Stimulated activated CD8-positive, alpha-beta memory T cell treated with anti-CD3 and anti-CD28 coated beads, Interleukin-4, amount 100 ng/mL, for 48 hours (primary cell): ENCODE data around the gene CNST.
"Not testable (repeated sequence)": the region's sequence is repeated elsewhere in the genome, so short reads cannot be mapped to it uniquely, and the experiment has no call there.

Experiments
- DNase-seq: peaks from one replicate; pipeline ENCODE4 v3.0.0-alpha.2; 2020

Gene CNST

DNA sequence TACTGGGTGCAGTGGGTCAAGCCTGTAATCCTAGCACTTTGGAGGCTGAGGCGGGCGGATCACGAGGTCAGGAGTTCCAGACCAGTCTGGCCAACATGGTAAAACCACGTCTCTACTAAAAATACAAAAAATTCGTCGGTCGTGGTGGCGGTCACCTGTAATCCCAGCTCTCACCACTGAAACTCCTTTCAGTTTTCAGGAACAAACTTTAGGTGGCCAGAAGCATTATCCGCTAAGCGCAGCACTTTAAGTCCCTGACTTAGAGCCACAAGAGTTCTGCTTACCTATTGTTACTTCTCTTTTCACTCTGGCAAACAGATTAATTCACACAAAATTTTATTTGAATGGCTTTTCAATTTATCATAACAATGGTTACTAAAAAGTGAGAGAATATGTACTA, 5.4 kb upstream of the CNST start:
- DNase-seq = not testable (repeated sequence)

DNA sequence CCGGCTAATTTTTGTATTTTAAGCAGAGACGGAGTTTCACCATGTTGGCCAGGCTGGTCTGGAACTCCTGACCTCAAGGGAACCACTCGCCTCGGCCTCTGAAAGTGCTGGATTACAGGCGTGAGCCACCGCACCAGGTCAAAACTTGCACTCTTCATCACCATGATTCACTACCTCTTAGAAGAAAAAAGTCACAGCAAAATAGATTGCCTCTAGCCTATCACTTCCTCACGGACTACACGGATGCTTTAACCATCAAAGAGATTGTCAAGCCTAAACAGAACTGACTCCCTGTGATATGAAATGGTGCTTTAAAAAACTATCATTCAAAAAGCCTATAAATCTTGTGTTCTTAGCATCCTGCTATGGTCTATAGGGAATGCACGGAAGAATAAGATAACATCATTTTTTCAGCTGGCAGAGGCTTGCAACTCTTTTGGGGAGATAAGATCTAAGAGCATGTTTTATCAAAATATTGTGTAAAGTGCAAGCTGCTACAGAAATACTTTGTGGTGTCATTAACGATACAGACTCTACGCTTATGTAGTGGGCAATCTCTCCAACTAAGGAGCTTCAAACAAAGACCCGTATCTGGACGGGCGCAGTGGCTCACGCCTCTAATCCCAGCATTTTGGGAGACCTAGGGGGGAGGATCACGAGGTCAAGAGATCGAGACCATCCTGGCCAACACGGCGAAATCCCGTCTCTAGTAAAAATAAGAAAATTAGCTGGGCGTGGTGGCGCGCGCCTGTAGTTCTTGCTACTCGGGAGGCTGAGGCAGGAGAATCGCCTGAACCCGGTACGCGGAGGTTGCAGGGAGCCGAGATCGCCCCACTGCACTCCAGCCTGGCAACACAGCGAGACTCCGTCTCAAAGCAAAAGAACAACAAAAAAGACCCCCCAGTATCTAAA, 1.2 kb upstream of the CNST start:
- DNase-seq = no peak

DNA sequence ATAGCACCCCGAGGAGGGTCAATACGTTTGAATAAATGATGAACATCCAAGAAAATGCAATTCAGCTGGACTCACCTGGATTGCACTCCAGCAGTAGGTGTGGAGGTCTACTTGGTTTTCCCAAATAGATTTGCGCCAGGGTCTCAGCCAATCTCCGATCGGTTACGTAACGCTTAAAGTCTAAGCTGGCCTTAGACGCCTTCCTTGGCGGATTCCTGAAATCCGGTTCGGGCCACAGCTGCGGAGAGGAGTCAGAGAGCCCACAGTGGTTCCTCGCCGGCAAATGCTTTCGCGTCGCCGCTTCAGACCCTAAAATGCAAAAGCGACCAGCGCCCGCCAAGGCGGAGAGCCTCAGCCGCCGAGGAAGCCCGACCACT, 517 bp upstream of the CNST start:
- no peak for DNase-seq

DNA sequence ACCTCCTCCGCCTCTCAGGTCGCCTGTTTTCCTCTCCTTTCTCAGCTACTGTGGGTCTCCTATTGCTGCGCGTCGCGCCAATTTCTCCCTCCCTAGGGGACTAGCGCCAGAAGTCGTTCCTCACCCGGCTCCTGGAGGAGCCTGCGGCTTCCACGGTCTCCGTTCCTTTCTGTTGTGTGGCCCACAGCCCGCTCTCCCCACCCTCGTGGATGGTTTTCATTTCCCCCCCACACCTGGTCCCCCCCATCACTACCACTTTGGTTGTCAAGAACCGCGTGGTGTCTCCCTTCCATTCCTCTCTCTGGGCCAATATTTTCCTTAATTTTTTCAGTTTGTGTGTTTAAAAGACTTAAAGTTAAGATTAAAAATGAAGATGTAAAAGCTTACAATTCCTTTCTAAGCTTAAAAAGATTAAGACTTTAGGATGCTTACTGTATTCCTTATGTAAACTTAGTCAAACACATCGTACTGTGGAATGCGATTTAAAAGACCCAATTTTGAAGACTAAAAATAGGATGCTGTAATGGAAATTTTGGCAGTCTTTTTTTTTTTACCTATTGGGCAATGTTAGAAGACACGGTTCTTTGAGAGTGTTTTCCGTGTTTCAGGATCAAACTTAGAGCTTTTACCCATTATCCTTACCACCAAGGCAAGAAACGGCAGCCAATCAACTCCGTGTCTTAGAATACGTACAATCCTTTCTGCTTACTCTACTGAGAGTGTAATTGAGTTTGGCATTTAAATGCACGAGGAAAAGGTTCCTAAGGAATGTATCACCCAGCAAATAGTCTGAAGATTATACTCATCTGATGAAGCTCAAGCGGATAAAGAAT, 773 bp downstream of the CNST start:
- DNase-seq = no peak

DNA sequence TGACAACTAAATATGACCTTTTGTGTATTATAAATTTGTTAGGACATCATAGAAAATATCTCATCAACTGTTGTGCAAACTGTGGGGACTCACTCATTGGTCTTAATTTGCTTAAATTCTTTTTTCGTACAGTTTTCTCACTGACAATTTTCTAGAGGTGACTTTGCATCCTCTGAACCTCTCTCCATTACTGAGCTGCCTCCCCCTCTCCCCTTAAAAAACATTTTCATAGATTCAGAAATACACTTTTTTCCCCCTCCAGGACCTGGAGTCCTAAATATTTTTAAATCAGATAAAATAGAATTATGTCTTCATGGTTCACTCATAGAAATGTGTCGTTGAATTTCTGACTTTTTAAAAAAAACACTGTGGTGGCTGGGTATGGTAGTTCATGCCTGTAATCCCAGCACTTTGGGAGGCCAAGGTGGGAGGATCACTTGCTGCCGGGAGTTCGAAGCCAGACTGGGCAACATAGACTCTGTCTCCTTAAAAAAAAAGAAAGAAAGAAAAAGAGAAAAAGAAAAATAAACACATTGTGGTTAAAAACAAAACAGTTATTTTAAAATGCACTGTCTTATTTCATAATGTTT, 1.5 kb downstream of the CNST start:
- DNase-seq = no peak

DNA sequence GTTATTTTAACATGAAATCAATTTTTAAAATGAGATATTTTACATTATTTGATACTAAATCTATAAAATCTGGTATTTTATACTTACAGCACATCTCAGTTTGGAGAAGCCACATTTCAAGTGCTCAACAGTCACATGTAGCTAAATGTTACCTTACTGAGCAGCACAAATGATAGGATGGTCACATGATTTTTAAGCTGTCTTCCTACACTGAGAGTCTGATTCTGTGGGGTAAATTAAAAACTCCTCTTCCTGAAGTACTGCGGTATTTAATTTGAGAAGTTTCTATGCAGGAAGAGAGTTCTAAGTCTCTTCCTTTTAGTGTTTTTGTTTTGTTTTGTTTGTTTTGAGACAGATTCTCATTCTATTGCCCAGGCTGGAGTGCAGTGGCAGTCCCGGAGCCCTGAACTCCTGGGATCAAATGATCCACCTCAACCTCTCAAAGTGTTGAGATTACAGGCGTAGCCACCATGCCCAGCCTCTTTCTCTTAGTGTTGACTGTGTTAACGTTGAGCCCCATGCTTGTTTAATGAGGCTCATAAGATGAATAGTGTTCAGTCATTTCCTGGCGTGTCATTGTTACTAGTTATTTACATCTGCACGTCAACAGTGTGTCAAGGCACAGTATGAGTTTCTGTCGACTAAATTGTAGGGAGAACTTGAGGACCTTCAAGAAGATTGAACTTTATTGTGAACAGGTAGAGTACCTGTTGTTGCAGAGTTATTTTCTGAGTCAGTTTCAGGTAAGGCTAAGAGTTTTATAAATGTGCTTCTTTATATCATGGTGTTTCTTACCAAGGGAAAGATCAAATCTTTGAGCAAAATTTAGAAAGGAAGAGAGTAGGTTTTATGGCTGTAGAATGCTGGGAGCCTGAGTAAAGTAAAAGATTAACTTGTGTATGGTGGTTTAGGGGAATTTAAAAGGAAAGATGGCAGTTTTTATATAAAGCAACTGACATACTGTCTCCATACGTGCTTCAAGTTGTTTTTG, 3.3 kb downstream of the CNST start:
- DNase-seq = no peak

DNA sequence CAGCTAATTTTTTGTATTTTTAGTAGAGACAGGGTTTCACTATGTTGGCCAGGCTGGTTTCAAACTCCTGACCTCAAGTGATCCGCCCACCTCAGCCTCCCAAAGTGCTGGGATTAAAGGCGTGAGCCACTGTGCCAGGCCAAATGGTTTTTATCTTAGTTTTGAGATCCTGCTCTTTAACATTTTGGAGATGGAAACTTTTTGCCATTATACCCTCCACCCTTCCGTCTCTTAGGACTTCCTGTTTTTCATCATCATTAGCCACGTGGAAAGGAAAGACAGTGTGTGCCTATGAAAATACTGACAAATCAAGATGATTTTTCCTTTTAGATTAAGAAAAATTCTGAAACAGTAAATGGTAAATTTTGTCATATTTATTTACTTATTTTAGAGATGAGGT, 5.1 kb downstream of the CNST start:
- not testable (repeated sequence) for DNase-seq

DNA sequence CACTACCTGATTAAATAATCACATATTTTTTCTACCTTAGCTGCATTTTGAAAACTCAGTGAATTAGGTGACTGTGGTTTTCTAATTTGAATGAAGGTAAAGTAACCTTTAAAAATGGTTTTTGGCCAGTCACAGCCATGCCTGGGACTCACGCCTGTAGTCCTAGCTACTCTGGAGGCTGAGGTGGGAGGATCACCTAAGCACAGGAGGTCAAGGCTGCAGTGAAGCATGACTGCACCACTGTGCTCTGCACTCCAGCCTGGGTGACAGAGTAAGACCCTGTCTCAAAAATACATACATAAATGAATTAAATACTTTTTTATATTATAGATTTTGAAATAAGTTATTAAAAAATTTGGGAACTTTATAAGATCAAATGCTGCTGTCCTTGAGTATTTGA, 5.7 kb downstream of the CNST start:
- no peak for DNase-seq

DNA sequence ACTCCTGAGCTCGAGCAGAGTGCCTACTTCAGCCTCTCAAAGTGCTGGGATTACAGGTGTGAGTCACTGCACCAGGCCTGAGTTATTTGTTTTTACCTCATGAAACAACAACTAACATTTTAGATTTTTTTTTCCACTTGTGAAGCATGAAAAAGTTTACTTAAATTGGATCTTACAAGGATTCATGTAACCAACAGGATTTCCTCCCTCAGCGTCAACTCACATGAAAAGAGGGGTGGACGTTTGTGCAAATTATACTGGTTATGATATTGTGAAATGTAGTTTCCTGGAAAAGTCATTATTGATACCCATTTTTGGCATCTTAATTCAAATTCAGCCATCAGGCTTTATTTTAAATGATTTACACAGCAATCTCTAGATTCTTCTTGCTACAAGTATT, 6.5 kb downstream of the CNST start:
- no peak for DNase-seq

DNA sequence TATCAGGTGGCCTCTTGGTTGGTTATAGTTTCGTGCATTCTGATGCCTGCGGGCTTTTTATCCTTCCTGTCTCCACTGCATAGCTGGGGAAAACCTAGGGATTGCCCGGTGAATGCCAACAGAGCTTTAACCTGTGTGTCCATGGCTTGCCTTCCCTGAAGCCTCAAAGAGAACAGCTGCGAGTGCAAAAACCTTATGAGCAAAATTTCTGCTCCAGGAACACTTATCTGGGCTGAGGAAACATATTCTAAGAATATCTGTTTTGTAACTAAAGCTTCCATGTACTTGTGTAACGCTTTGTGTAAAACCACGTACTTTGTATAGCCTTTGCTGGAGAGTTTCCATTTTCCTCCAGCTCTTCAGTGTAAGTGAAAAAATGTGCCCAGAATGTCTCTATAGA, 7.2 kb downstream of the CNST start:
- DNase-seq = no peak

DNA sequence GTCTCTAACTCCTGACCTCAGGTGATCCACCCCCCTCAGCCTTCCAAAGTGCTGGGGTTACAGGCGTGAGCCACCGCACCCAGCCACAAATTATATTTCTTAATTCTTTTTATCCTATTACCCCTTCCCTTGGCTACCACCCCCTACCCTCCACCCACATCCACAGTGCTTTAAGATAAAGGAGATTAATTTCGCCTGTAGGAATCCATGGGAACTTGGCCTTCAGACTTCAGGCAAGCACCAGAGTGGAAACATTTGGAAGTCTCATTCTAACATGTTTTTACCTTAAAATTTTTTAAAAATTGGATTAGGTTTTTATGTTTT, 10.4 kb downstream of the CNST start:
- no peak for DNase-seq

DNA sequence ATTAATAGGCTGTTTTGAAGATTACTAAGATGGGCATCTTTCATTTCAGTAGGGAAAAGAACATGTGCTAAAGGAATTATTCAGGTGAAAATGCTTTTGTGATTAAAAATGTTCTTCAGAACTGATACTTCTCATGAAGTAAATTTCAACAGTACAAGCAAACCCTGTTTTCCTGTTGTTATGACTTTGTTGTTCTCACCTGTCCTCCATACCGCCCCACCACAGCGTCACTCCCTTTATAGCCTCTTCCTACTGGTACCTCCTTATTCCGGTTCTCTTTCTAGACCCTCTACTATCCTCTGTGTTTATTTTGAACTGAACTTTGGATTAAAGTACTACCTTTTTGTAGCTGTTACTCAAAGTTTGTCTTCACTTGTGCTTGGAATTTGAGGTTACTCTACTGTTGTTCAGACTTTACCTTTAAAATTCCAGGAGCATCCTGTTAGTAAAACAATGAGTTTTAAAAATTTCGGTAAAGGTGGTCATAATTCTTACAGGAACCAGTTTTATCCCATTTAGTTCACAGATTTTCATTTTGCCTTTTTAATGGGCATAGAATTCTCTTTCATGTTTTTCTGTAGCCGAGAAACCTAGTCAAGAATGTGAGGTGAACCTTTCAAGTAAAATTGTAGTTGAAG, 10.9 kb downstream of the CNST start:
- no peak for DNase-seq

DNA sequence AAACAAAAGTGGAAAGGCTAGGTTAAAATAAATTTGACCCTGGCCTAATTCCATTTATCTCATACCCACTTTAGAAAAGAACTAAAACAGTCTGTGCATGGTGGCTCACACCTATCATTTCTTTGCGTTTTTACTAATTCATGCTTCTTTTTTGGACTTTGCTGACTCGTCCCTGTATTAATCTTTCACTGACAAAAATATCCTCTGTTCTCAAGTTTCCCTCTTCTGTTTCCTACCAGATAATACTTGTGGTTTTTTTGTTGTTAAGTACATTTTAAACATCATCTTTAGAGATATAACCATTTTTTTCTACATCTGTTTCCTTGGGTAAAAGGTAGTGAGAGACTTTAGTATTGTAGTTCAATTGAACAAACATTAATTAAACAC, 11.5 kb downstream of the CNST start:
- no peak for DNase-seq

DNA sequence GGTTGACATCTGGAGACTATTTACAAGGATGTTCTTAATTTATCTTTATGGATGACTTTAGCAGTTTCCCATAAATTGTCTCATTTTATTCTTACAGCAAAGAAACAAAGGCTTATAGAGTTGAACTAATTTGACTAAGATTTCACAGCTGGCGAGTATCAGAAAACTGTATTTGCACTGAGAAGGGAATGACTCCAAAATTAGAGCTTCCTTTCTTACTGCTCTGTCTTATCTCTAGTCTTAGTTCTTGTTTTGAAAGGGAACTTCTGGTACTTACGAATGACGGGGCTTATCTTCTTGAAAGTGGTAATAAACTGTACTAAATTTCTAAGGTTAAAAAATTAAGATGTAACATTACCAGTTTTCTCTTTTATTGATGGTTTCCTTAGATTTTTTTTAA, 13.6 kb downstream of the CNST start:
- DNase-seq = no peak

DNA sequence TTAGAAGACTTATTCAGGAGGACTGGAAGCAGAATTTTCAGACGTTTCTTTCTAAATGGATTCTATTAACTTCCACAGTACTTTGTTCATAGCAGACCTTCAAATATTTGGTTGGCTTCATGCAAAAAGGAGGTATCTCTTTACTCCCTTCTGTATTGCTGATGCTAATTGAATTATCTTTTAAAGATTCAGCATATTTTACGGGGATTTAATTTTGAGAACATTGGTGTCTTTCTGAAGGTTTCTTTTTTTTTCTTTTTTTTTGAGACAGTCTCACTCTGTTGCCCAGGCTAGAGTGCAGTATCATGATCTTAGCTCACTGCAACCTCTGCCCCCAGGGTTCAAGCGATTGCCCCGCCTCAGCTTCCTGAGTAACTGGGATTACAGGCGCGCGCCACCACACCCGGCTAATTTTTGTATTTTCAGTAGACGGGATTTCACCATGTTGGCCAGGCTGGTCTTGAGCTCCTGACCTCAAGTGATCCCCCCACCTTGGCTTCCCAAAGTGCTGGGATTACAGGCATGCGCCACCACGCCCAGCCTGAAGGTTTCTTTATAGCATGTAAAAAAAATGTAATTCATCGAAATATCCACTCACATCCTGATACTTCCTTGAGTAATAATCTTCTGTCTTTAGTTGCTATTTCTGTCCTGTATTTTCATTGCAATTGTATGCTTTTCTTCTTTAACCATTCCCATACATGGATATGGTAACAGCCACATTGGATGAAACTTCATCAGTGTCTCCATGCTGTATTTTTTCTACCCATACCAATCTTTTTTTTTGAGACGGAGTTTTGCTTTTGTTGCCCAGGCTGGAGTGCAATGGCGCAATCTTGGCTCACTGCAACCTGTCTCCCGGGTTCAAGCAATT, 14.5 kb downstream of the CNST start:
- no peak for DNase-seq

DNA sequence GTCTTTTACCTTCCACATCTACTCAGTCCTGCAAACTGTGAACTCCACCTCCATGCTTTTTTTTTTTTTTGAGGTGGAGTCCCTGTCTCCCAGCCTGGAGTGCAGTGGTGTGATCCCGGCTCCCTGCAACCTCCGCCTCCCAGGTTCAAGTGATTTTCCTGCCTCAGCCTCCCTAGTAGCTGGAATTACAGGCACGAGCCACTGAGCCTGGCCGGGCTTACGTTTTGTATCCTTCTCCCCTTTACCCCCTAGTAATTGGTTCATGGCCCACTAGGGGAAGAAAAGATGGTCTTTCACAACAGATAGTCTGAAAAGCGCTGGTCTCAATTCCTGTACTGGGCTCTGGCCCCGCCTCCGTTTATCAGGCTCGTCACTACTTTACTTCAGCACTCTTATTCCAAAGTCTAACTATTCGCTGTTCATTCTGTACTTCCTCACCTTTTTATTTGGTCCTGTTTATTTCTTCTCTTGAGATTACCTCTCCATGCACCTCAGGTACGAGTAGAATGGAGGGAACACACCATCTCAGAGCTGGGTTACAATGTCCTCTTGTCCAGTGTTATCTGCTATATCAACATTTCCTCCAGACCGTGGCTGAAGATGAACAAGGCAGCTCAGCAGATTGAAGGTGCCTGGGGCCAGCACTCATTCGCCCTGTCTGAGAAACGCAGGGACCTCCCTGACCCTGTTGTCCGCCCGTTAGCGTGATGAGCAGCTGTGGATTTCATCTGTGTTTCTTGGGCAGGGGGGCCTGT, 16.2 kb downstream of the CNST start:
- no peak for DNase-seq

DNA sequence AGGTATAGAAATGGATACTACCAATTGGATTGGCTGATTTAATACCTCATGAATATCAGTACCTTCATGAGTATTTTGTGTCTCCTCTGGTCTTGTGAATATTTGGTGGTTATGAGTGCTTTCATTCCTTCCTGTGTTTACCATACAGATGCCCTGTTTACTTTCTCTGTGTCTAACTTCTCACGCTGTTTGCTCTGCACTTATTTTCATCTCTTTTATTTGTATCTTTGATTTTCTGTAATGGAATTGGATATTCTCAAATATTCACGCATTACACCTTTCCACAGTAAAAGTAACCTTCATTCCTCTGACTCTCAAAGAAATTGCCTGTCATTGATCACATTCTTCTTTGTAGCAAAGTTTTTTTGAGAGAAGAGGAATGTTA, 16.8 kb downstream of the CNST start:
- no peak for DNase-seq

DNA sequence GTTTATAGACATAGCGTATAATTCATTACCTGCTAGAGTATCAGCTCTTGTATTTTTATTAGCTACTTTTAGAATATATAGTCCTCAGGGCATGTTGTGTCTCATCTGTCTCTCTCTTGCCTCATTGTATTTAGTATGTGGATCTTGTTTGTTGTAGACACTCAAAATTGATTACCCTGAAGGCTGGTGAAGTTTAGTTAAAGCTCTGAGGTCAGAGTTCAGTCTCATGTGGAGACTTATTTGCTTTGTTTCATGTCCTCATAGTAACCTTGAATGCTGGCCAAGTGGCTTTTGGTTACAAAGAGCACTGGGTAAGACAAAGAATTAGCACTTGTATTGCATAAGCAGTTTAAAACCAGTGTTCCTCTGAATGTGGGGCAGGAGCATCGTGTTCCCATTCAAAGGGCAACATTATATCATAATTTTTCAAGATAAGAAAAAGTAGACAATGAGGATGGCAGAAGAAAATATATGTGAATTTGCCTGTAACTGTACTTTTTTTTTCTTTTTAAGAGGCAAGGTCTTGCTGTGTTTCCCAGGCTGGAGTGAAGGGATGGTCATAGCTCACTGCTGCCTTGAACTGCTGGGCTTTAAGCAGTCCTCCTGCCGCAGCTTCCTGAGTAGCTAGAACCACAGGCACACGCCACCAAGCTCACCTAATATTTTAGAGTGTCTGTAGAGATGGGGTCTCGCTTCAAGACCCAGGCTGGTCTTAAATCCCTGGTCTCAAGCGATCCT, 17.4 kb downstream of the CNST start:
- DNase-seq = no peak

DNA sequence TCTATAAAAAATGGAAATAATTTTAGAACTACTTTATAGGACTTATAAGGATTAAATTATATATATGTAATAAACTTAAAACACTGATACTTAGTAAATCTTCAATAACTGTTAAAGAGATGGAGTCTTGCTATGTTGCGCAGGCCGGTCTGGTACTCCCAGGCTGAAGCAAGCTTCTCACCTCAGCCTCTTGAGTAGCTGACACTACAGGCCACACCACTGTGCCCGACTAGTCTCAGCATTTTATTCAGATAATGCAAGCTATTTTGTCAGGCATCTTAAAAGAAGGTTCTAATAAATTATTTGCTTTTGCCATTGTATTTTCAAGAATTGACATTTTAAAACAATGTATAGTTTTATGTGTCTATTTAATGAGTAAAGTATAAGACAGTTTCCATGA, 20.8 kb downstream of the CNST start:
- DNase-seq = no peak

DNA sequence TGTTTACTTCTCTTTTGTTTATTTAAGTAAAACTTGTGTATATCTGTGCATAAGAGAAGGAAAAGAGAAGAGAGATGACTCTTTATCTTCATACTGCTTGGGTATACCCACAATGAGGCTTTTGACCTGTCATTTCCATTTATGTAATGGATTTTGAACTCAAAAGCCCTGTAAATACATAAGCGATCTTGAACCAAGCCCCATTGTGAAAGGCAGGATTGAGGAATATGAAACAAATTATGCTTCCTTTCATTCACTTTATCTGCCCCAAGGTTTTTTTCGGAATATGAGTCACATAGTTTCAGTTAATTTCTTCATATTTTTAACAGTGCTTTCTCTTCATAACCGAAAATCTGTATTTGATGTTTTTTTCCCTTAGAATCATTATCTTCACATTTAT, 21.4 kb downstream of the CNST start:
- DNase-seq = no peak
